HCT116 (cell line): ENCODE data around the gene RPS15A. TPM values are rescaled to one million over a fixed set of nuclear protein-coding genes. Genes with fewer than 3 reads are reported as not detected.

Experiments
- ATAC-seq: fragments of 200-7000 bp; cut with Tn5 transposase; 2 replicates; pipeline ENCODE4 v1.9.1; 2020; ENCODE audit warnings: mild to moderate bottlenecking, moderate library complexity
- BruUV-seq: library from RNA; stranded (reverse); fragments of 400-500 nt; replicated peaks from 2 replicates; lab custom pipeline; 2021; lab: Mats Ljungman, UMichigan
- CTCF ChIA-PET: fragments of 300-600 bp; sonication (Branson Sonifier 250); formaldehyde crosslinking; loops from one replicate; lab custom pipeline; 2021; ENCODE audit warnings: antibody characterized with exemption; lab: Charles Lee
- POLR2A ChIA-PET: fragments of 300-600, 350-600 bp; sonication (Branson Sonifier 250); formaldehyde crosslinking; loops from one replicate; lab custom pipeline; 2021; ENCODE audit warnings: antibody characterized with exemption; lab: Charles Lee
- RAD21 ChIA-PET, 2 experiments: fragments of 300-600 bp; sonication (Branson Sonifier 250); formaldehyde crosslinking; loops; one replicate each; lab custom pipeline; 2023; ENCODE audit warnings: low total read pairs in 2 of 2; ENCODE audit not compliant: uncharacterized antibody in 2 of 2, unreplicated experiment in 2 of 2, low non-redundant PET in 1 of 2; lab: Charles Lee
- DNase-seq: peaks from one replicate; pipeline ENCODE4 v3.0.0-alpha.2; 2010; ENCODE audit warnings: low read depth, low spot score
- H2AFZ ChIP-seq: fragments of 200-600 bp; shearing (Covaris generic), sonication (generic); 2 replicates; pipeline ENCODE4 v1.6.1; 2017; ENCODE audit warnings: low read depth, mixed run types, mixed read lengths, antibody characterized with exemption, low read length; ENCODE audit not compliant: poor library complexity, severe bottlenecking
- H3K27ac ChIP-seq: 2 replicates; pipeline ENCODE4 v1.5.1; 2012; ENCODE audit warnings: low read depth, low read length
- H3K27me3 ChIP-seq: fragments of 200-600 bp; sonication (generic); 2 replicates; pipeline ENCODE4 v1.6.1; 2016; ENCODE audit warnings: mixed run types, low read length, mixed read lengths; ENCODE audit not compliant: insufficient read depth
- H3K36me3 ChIP-seq, 2 experiments: fragments of 200-500 bp in 1 of 2; fragments of 200-600 bp in 1 of 2; sonication (Bioruptor generic) in 1 of 2; sonication (generic) in 1 of 2; 2 replicates each; pipeline versions ENCODE4 v1.5.1 to v1.6.1; 2014 to 2016; ENCODE audit warnings: low read length in 2 of 2, inconsistent platforms in 1 of 2, mixed read lengths in 1 of 2, mixed run types in 1 of 2; ENCODE audit not compliant: insufficient read depth in 2 of 2, control insufficient read depth in 1 of 2
- H3K4me1 ChIP-seq, 2 experiments: fragments of 200-600 bp in 1 of 2; sonication (generic) in 1 of 2; 2 replicates each; pipeline versions ENCODE4 v1.5.1 to v1.6.1; 2012 to 2017; ENCODE audit warnings: low read length in 2 of 2, inconsistent platforms in 1 of 2, mild to moderate bottlenecking in 1 of 2, mixed read lengths in 1 of 2, mixed run types in 1 of 2, moderate library complexity in 1 of 2; ENCODE audit not compliant: insufficient read depth in 2 of 2, control insufficient read depth in 1 of 2
- H3K4me2 ChIP-seq: fragments of 200-600 bp; sonication (generic); 2 replicates; pipeline ENCODE4 v1.6.1; 2017; ENCODE audit warnings: mixed run types, low read length, mixed read lengths
- H3K4me3 ChIP-seq, 2 experiments: fragments of 200-600 bp in 1 of 2; sonication (generic) in 1 of 2; replicated peaks in 1 of 2; 2 replicates each; pipeline ENCODE4 v1.5.1; 2011 to 2016; ENCODE audit warnings: low read length in 2 of 2, control low read depth in 1 of 2, low read depth in 1 of 2, mild to moderate bottlenecking in 1 of 2, mixed read lengths in 1 of 2, mixed run types in 1 of 2
- H3K79me2 ChIP-seq: fragments of 200-600 bp; sonication (generic); 2 replicates; pipeline ENCODE4 v1.6.1; 2017; ENCODE audit warnings: mild to moderate bottlenecking, mixed run types, low read length, moderate library complexity, mixed read lengths; ENCODE audit not compliant: insufficient read depth
- H3K9ac ChIP-seq: fragments of 200-600 bp; sonication (generic); 2 replicates; pipeline ENCODE4 v1.6.1; 2016; ENCODE audit warnings: low read length, mixed read lengths
- H3K9me2 ChIP-seq: fragments of 200-600 bp; sonication (generic), shearing (Covaris generic); 2 replicates; pipeline ENCODE4 v1.6.1; 2017; ENCODE audit warnings: mixed run types, mild to moderate bottlenecking, moderate library complexity; ENCODE audit not compliant: insufficient read depth
- H3K9me3 ChIP-seq, 2 experiments: fragments of 200-500 bp in 1 of 2; fragments of 200-600 bp in 1 of 2; sonication (Bioruptor generic) in 1 of 2; sonication (generic) in 1 of 2; 2 replicates each; pipeline ENCODE4 v1.6.1; 2014 to 2017; ENCODE audit warnings: low read length in 2 of 2, mixed read lengths in 2 of 2, inconsistent platforms in 1 of 2, low read depth in 1 of 2, mild to moderate bottlenecking in 1 of 2, mixed run types in 1 of 2, moderate library complexity in 1 of 2; ENCODE audit not compliant: control insufficient read depth in 1 of 2, insufficient read depth in 1 of 2
- H4K20me1 ChIP-seq: fragments of 200-600 bp; sonication (generic), shearing (Covaris generic); 2 replicates; pipeline ENCODE4 v1.6.1; 2017; ENCODE audit warnings: mixed run types, mild to moderate bottlenecking, moderate library complexity; ENCODE audit not compliant: insufficient read depth
- ATF3 ChIP-seq: IDR thresholded peaks from 2 replicates; pipeline ENCODE4 v1.6.1; 2012
- CEBPB ChIP-seq: IDR thresholded peaks from 2 replicates; pipeline ENCODE4 v1.6.1; 2012; ENCODE audit warnings: low read depth
- EGR1 ChIP-seq: IDR thresholded peaks from 2 replicates; pipeline ENCODE4 v1.6.1; 2012; ENCODE audit warnings: low read depth
- POLR2AphosphoS5 ChIP-seq: IDR thresholded peaks from 2 replicates; pipeline ENCODE4 v1.6.1; 2011; ENCODE audit warnings: mild to moderate bottlenecking, low read depth, low read length, moderate library complexity
- REST ChIP-seq: IDR thresholded peaks from 2 replicates; pipeline ENCODE4 v1.6.1; 2012; ENCODE audit warnings: low read depth
- YY1 ChIP-seq: IDR thresholded peaks from 2 replicates; pipeline ENCODE4 v1.6.1; 2011; ENCODE audit warnings: low read length, low read depth, moderate library complexity, mild to moderate bottlenecking; ENCODE audit not compliant: insufficient replicate concordance; ENCODE audit errors: extremely low read depth
- ZBTB33 ChIP-seq: IDR thresholded peaks from 2 replicates; pipeline ENCODE4 v1.6.1; 2011; ENCODE audit warnings: mild to moderate bottlenecking, low read length, moderate library complexity; ENCODE audit not compliant: insufficient replicate concordance; ENCODE audit errors: extremely low read depth
- ZNF274 ChIP-seq: fragments of 200-500 bp; sonication (Bioruptor generic); IDR thresholded peaks from 2 replicates; pipeline ENCODE4 v1.6.1; 2014; ENCODE audit warnings: mild to moderate bottlenecking, low read depth, low read length, inconsistent platforms
- intact Hi-C: fragments of 100-400 bp; cut with micrococcal nuclease; formaldehyde crosslinking; loops from 2 replicates; pipeline ENCODE4 v1.10.0; 2022
- total RNA-seq: library from RNA; stranded (reverse); gene quantifications from one replicate; pipeline ENCODE4 v1.2.1, GENCODE V29; 2021; ENCODE audit not compliant: unreplicated experiment

The RPS15A gene
- total RNA-seq, 1 experiment from 2014 or later, result 1,686 TPM

GRCh38 chr16:18792836-18793433, 2.8 kb upstream of the RPS15A start:
- peaks cover 78% of the 10 kb centered on the region for H3K79me2 ChIP-seq
- peaks cover 22% of the 10 kb centered on the region; the same call in 1 of the 2 replicates for H4K20me1 ChIP-seq
- ATAC-seq, result no peak
- H3K4me3 ChIP-seq, result no peak overlapping the region
- no peaks in the 10 kb centered on the region for H3K27me3 ChIP-seq
- H3K27ac ChIP-seq, result no peak overlapping the region
- intact Hi-C loops, result no loop called here
- no peak overlapping the region for H3K4me2 ChIP-seq
- no peaks in the 10 kb centered on the region for H3K9me3 ChIP-seq
- H3K9me2 ChIP-seq, result no peaks in the 10 kb centered on the region; the same call in 1 of the 2 replicates
- CTCF ChIA-PET, result interaction anchor here (2.8 kb wide), 1 partner anchor 8 kb away, joined by 13 read pairs; the partner anchor contains the start of gene ARL6IP1
- TF ChIP-seq ZBTB33 (no peak), YY1 (no peak), ATF3 (no peak), CEBPB (no peak), REST (no peak), ZNF274 (no peak), POLR2AphosphoS5 (no peak), EGR1 (no peak)
- TF ChIP-seq, all 23 proteins: peak for 0
- Histone ChIP-seq H3K4me1 (peaks cover 3 to 18% of the 10 kb centered on the region in 2 experiments), H3K36me3 (peaks cover 48 to 76% of the 10 kb centered on the region in 2 experiments), H3K9ac (no peak overlapping the region), H2AFZ (no peak overlapping the region)
- BruUV-seq, result no TSS peak
- ChIA-PET RAD21 (no interaction called here), POLR2A (interaction anchor here (9.7 kb wide), 1 partner anchor 9 kb away, joined by 190 read pairs; the partner anchor contains the start of gene ARL6IP1)
- no peak for DNase-seq
